GM21717 (cell line): ENCODE results near the gene KIF2C.
A peak's percentile ranks its signal among the peaks of the same experiment; 100 is the strongest.
"Not testable (repeated sequence)": the region's sequence is repeated elsewhere in the genome, so short reads cannot be mapped to it uniquely, and the experiment has no call there.

ENCODE experiments used
- ATAC-seq: cut with Tn5 transposase; IDR thresholded peaks from one replicate; pipeline ENCODE4 v1.9.1; 2021; ENCODE audit warnings: mild to moderate bottlenecking, moderate library complexity; ENCODE audit not compliant: unreplicated experiment

Gene KIF2C

DNA sequence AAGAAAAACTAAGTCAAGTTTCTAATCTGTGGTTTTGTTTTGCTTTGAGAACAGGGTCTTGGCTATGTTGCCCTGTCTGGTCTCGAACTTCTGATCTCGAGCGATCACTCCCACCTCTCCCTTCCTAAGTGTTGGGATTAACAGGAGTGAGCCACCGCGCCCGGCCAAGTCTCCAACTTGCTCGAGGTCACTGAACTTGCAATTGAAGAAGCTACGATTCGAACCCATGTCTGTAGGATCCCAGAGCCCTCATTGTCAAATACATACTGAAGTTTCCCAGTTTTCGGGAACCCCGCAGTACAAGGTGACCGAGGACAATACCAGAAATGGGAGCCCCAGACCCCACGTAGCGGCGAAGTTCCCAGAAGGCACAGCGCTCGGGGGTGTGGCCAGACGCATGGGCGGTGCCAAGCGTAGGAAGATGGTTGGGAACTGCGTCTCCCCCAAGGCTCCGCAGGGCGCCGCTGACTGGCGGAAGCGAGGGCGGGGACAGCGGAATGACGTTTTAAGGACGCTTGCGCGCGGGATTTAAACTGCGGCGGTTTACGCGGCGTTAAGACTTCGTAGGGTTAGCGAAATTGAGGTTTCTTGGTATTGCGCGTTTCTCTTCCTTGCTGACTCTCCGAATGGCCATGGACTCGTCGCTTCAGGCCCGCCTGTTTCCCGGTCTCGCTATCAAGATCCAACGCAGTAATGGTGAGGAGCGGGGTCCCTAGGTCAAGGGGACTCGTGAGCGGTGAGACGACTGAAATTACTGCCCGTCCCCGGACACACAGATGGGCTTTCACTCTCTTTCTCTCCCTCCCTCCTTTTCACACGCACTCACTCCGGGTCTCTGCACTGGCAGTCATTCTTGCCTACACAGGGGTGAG lies at the start of gene KIF2C:
KIF2C (plus strand) TSS at position 531 of the 872 bp plus-strand sequence; CDS start at position 627, 96 bp downstream.
- peak; percentile 83 for ATAC-seq

DNA sequence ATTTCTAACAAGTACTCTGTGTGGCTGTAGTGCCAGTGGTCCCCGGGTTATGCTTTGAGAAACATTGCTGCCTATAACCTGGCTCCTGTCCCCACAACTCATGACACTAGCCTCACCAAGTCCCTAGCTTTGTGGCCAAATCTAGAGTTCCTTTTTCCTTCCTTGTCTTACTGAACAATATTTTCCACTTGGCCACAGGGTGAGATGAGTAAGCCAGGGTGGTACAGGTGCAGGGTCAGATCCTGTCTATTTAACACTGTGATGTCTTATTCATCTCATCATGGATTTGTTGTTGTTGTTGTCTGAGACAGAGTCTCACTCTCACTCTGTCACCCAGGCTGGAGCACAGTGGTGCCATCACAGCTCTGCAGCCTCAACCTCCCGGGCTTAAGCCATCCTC lies 46.5 kb upstream of the KIF2C start:
- ATAC-seq = no peak

DNA sequence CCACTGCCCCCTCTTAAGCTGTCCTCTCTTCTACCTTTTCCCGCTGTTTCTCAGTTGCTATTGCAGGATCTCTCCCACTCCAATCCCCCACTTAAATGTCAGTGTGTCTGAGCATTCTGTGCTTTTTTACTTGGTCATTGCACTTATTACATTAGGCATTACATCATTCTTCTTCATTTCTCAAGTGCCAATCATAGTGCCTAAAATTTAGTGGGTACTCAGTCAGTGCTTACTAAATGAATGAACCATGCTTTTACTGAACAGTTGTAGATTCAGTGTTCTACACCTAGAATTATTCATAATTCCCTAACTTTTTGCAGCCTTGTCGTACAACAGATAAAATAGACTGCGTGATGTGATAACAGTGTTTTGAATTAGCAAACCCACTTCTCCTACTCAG lies 45.7 kb upstream of the KIF2C start:
- no peak for ATAC-seq

DNA sequence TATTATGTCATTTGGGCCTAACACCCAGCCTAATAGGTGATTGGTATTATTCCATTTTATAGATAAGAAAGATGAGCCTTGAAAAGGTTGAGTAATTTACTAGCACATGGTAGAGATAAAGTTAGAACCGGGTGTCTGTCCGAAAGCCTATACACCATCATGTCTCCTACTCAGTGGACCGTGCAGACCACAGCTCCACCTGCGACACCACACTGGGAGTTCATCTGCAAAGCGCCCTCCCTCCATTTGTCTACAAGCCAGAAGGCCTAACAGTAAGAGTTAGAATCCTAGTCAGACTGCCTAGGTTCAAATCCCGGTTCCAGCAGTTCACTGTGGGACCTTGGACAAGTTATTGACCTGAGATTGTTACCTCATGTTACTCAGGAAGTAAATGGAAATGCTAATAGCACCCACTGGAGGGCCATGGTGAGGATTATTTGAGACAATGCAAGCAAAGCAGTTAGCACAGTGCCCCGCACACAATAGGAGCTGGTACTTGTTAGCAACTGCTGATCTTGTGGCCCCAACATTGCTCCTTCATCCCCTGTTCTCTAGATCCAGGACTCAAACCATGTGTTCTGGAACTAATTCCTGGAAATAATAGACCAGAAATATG lies 44.7 kb upstream of the KIF2C start:
- ATAC-seq = peak; percentile 51

DNA sequence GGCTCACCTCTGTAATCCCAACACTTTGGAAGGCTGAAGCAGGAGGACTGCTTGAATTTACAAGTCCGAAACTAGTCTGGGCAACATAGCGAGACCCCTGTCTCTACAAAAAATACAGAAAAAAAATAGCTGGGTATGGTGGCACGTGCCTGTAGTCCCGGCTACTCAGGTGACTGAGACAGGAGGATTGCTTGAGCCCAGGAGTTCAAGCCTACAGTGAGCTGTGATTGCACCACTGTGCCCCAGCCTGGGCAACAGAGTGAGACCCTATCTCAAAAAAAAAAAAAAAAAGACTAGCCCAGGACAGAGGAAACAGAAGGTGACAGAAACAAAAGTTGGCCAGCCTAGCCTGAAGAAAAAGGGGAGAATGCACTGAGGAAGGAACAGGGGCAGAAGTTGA lies 44.0 kb upstream of the KIF2C start:
- no peak for ATAC-seq

DNA sequence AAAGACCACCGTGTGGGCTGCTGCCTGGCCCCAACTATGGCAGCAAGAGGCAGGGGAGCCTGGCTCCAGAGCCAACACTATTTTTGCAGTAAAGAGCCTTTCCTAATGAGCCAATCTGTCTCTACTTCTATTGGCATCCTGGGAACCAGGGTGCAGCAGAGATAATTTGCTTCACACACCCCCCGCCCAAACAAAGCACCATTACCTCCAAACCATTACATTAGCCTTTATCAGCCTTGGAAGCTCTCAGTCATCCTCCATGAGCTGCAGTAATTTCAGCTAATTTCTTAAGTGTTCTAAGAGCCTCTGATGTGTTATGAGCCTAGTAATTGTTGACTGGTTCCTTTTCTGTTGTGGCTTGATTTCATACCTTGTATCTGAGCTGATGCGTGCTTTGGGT lies 43.5 kb upstream of the KIF2C start:
- ATAC-seq = no peak

DNA sequence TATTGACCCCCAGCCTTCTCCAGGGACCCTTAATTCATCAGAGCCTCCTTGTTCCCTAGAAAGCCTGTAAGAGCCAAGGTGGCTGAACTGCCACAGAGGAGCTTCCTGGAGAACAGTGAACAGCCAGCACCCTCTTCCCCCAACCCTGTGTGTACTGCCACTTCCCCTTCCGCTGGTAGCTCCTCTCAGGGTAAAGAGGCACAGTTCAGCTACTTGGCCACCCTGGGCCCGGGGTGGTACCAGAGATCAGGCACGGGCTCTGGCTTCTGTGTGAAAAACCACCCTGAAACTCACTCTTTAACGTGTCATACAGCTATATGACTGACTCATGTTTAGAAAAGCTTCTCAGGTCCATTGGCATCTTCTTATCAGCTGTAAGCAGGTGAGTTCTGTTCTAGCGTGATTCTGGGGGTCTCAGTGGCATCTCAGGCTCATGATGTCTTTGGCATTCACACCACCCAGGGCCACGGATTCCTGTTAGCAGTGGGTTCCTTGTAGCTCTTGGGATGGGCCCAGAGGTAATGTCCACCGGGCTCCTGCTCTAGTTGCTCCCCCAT lies 42.8 kb upstream of the KIF2C start:
- no peak for ATAC-seq

DNA sequence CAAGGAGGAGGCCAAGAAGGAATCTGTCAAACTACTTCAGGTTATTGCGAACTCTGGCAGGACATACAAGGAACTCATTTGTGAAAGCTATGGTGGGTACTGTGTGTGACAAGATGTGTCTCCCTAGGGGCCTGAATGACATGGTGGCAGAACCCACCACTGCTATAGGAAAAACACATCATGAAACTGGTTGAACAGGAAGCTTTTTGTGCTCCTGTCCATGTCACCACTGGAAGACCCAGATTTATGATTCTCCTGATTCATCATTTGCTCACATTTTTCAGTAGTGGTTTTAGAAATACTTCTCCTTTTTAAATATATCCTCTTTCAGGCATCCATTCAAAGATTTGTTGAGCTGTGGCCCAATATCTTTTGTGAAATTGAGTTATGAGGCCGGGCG lies 41.5 kb upstream of the KIF2C start:
- ATAC-seq = no peak

DNA sequence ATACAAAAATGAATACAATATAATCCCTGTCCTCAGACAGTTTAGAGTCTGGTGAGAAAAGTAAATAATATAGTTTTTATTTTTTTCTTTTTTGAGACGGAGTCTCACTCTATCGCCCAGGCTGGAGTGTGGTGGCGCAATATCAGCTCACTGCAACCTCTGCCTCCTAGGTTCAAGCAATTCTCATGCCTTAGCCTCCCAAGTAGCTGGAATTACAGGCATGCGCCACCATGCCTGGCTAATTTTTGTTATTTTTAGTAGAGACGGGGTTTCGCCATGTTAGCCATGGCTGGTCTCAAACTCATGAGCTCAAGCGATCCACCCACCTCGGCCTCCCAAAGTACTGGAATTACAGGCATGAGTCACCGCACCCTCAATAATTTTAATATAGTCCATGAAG lies 40.3 kb upstream of the KIF2C start:
- not testable (repeated sequence) for ATAC-seq

DNA sequence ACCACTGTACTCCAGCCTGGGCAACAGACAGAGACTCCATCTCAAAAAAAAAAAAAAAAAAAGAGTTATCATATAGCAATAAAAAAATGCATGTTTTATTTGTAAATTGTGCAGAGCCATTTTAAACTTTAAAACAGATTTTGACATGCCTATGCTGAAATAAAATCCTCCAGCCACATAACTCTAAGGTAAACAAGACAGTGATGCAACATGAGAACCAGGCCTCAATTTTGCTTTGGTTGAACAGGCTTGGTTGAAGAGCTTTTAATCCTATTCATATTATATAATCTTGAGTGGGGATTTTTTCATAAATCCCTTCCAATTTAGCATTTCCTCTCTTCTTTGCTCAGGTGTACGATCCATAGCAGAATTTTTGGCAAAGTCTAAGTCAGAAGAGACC lies 39.1 kb upstream of the KIF2C start:
- no peak for ATAC-seq

DNA sequence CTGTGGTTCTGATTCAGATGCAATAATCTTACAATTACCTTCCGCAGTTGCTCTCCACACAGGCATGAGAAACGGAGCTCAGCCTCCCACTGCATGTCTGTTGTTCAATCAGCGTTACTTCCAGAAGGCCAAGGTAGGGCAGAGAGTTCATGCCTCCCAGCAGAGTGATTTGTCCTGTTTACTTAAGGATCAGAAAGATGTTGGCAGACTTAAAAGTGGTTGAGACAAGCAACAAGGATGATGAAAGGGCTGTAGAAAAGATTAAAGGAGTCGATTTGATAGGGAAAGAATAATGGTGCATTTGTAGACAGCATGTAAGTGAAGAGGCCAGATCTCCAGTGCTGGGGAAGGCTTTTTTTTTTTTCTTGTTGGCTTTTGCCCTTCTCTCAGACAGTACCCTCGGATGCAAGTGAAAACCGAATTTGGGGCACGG lies 38.5 kb upstream of the KIF2C start:
- no peak for ATAC-seq

DNA sequence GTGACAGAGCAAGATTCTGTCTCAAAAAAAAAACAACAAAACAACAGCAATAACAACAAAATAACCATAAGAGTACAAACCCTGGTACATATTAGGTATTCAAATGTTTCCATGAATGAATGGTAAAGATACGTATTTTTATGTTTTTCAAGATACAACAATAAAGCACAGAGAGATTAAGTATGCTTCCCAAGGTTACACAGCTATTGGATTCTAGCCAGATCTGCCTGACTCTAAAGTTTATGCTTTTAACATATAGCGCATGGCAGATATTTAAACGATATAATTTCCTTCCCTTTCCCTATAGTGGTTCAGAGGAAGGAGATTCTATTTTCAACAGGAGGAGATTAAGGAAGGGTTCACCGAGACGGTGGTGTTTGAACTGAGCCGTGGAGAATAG lies 34.2 kb upstream of the KIF2C start:
- ATAC-seq = no peak

DNA sequence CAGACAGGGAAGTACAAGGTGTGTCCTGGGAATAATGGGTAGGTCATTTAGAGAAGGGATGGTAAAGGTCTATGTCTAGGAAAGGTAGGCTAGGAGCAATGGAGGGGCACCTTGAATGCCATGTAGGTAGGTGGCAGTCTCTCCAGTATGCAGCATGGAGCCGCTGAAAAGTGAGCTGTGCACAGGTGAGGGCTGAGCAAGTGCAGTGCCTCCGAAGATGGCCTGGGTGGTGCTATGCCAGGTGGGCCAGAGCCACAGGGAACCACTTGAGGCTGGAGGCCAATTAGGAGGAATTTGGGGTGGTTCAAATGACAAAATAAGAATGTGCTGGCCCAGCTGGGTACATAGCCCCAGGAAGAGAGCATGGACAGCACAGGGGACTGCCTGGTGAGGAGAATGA lies 33.7 kb upstream of the KIF2C start:
- no peak for ATAC-seq

DNA sequence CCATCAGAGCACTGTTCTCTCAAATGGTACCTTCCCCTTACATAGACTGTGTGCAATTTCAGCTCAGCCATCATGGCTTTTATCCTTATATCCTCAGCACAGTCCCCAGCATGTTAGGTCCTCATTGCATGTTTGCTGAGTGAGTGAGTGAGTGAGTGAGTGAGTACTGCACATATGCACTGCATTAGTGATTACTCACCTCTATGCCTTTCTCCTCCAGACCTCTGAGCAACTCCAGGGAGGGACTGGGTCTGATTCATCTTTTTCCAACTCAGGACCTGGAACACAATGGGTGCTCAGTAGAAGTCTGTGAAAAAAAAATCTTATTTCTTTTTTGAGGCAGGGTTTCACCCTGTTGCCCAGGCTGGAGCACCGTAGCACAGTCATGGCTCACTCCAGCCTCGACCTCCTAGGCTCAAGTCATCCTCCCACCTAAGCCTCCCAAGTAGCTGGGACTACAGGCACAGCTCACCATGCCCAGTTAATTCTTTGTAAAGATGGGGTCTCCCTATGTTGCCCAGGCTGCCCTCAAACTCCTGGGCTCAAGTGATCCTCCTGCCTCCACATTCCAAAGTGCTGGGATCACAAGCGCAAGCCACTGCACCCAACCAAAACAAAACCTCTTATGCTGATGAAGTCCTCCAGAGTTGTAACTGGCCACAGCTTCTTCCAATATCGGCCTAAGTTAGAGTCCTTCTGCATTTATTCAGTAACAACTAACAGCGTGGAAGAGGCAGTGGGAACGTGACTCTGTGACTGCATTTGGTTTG lies 32.3 kb upstream of the KIF2C start:
- no peak for ATAC-seq

DNA sequence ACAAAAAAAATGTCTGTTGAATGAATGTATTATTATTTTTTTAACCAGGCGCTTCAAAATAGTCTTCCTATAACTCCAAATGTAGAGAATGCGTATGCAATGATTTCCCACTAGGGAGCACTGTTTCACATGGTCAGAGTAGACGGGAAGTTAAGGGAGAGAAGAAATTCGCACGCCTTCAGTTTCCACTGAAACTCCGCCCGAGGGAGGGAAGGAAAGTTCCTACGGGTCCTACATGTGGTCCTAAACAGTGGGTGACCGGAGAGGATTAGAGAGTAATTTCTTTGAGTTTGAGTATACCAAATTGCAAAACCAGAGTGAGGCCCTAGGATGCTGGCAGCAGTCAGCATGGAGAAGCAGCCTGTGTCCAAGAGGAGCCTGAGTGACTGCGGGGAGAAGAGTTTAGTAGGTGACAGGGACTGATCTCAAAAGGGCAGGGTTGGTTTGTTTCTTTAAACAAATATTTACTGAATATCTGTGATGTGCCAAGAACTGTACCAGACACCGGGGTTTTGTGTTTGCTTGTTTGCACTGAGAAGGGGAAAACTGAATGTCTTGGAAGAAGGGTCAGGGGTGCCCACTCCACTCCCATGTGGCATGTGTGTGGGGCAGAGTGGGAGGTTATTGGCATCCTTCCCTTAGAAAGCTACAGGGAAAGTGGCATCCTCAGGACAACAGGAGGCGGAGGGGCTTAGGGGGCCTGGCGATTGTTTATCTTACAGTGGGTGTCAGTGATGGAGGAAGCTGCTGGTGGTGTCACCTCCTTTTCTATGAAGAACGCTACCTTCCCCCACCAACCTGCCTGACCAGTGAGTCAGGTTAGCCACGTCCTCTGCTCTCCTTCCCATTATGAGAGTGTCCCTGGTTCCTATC lies 31.4 kb upstream of the KIF2C start:
- no peak for ATAC-seq

DNA sequence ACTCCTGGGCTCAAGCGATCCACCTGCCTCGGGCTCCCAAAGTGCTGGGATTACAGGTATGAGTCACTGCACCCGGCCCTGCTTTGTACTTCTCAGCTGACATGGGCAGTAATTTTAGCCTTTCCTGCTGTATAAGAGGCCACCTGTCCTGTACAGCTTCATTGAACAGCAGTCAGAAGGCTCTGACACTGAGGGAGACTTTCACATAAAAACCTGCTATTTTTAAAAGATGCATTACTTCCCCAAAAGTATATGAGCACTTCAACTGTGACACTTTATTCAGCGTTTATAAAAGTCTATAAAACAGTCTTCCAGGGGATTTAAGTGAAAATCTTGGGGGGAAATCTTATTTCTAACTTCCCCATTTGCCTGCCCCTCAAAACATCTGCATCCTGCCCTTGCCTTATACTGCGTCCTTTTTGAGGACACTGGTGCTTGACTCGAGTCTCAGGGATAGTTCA lies 26.3 kb upstream of the KIF2C start:
- no peak for ATAC-seq

DNA sequence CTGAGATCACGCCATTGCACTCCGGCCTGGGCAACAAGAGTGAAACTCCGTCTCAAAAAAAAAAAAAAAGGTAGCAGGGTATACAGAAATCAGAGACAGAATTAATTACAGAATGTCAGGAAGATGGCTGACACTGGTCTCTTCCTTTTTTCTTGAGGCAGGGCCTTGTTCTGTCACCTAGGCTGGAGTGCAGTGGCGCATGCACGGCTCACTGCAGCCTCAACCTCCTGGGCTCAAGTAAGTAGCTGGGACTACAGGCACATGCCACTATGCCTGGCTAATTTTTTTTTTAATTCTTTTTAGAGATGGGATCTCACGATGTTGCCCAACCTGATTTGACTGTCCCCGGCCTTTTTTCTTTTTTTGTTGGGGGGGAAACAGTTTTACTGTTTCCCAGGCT lies 25.1 kb upstream of the KIF2C start:
- no peak for ATAC-seq

DNA sequence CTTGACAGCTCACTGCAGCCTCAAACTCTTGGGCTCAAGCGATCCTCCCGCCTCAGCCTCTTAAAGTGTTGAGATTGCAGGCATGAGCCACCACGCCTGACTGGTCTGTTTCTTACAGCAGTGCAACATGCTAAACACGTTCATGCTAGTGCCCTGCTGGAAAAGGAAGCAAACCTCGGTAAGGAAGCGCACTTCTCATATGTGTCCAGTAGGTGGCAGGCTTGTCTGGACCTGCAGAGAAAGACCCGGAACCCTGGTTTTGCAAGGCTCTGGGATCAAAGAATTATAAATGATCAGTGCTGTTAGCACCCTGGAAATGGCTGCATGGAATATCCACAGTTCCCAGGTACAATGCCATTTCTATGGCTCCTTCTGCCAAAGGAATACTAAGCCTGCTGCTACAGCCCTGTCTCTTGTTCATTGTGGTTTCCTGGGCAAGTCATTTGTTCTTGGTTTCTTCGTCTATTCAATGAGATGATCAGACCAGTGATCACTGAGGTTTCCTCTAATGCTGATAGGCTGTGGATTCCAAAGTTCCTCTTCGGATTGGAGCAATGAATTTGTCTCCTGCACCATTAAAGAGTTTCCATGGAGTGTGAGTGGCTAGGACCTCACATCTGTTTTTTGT lies 24.6 kb upstream of the KIF2C start:
- ATAC-seq = no peak

DNA sequence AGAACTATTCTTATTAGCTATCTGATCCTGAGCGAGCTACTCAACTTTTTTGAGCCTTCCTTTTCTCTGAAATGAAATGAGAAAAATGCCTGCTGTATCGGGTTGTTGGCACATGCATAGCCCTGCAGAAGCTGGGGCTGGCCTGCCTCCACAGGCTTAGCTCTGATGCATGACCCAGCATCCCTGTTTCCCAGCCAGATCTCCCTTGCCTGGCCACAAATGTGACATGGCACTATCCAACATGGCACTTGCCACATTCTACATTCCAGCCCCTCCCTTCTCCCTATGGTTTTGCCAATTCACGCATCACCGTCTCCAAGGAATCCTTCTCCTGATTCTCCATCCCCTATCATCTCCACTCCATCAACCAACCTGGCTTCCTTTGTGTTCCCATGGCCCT lies 22.5 kb upstream of the KIF2C start:
- ATAC-seq = no peak

DNA sequence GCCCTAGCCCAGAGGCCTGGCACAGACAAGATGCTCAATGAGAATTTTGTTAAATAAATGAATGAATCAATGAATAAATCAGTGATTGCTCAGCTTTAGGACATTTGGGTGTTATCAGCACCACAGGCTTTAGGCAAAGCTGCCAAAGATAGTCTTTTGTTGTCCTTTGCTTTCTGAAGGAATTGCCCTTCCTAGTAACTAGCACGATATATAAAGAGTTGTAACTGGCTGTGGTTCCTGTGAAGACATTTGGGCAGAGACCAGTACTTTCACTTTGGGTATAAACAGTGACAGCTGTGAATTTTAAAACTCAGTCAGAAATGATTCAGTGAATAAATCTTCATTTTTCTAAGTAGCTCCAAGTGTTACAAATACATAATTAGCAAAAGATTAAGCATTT lies 22.0 kb upstream of the KIF2C start:
- ATAC-seq = no peak
